Panc1 (cell line): Measurements from ENCODE around the gene MAGEB17. TPM values are rescaled to one million over a fixed set of nuclear protein-coding genes. Genes with fewer than 3 reads are reported as not detected.
"Not testable (repeated sequence)": the region's sequence is repeated elsewhere in the genome, so short reads cannot be mapped to it uniquely, and the experiment has no call there.

Source experiments
- ATAC-seq: fragments of 200-7000 bp; cut with Tn5 transposase; 2 replicates; pipeline ENCODE4 v1.9.1; 2020; ENCODE audit warnings: mild to moderate bottlenecking, moderate library complexity
- BruUV-seq: library from RNA; stranded (reverse); fragments of 400-500 nt; replicated peaks from 2 replicates; lab custom pipeline; 2021; lab: Mats Ljungman, UMichigan
- CTCF ChIA-PET: fragments of 300-600 bp; sonication (Branson Sonifier 250); formaldehyde crosslinking; loops from one replicate; lab custom pipeline; 2022; ENCODE audit warnings: antibody characterized with exemption; lab: Charles Lee
- POLR2A ChIA-PET: fragments of 300-600 bp; sonication (Branson Sonifier 250); formaldehyde crosslinking; loops from one replicate; lab custom pipeline; 2022; ENCODE audit warnings: antibody characterized with exemption; lab: Charles Lee
- DNase-seq: peaks from one replicate; pipeline ENCODE4 v3.0.0-alpha.2; 2010; ENCODE audit warnings: low read depth, low spot score
- H3K27ac ChIP-seq: 2 replicates; pipeline ENCODE4 v1.5.1; 2011; ENCODE audit warnings: mild to moderate bottlenecking, low read length, inconsistent platforms
- H3K27me3 ChIP-seq: fragments of 200-500 bp; sonication (Bioruptor generic); 2 replicates; pipeline ENCODE4 v1.6.0; 2014; ENCODE audit warnings: low read length, inconsistent platforms; ENCODE audit not compliant: control insufficient read depth, insufficient read depth
- H3K36me3 ChIP-seq: fragments of 200-500 bp; sonication (Bioruptor generic); 2 replicates; pipeline ENCODE4 v1.5.1; 2014; ENCODE audit warnings: inconsistent platforms, mild to moderate bottlenecking, low read length, moderate library complexity; ENCODE audit not compliant: control insufficient read depth, insufficient read depth
- H3K4me1 ChIP-seq: 2 replicates; pipeline ENCODE4 v1.5.1; 2011; ENCODE audit warnings: inconsistent platforms, mild to moderate bottlenecking, low read length, moderate library complexity; ENCODE audit not compliant: control insufficient read depth, insufficient read depth
- H3K4me3 ChIP-seq, 2 experiments: 2 replicates each; pipeline ENCODE4 v1.5.1; 2011 to 2012; ENCODE audit warnings: low read depth in 2 of 2, low read length in 2 of 2, mild to moderate bottlenecking in 2 of 2, inconsistent platforms in 1 of 2, moderate library complexity in 1 of 2
- H3K9me3 ChIP-seq: fragments of 200-500 bp; sonication (Bioruptor generic); 2 replicates; pipeline ENCODE4 v1.5.1; 2014; ENCODE audit warnings: low read depth, mild to moderate bottlenecking, inconsistent platforms, low read length, moderate library complexity; ENCODE audit not compliant: control insufficient read depth, insufficient read depth
- CTCF ChIP-seq: fragments of 450-650 bp; IDR thresholded peaks from 2 replicates; pipeline ENCODE4 v1.5.1; 2017; ENCODE audit warnings: mild to moderate bottlenecking
- POLR2AphosphoS5 ChIP-seq: IDR thresholded peaks from 2 replicates; pipeline ENCODE4 v1.6.1; 2012; ENCODE audit warnings: mild to moderate bottlenecking, low read depth, low read length, moderate library complexity
- REST ChIP-seq, 2 experiments: IDR thresholded peaks; 2 replicates each; pipeline ENCODE4 v1.6.1; 2011 to 2012; ENCODE audit warnings: low read depth in 2 of 2, control low read depth in 1 of 2, low read length in 1 of 2, mild to moderate bottlenecking in 1 of 2, moderate library complexity in 1 of 2; ENCODE audit not compliant: insufficient read depth in 1 of 2
- SIN3A ChIP-seq: IDR thresholded peaks from 2 replicates; pipeline ENCODE4 v1.6.1; 2012; ENCODE audit warnings: low read depth, mild to moderate bottlenecking, low read length, moderate library complexity, borderline replicate concordance; ENCODE audit not compliant: insufficient read depth
- TCF7L2 ChIP-seq: IDR thresholded peaks from 2 replicates; pipeline ENCODE4 v1.6.1; 2011; ENCODE audit warnings: mild to moderate bottlenecking, low read depth, low read length, inconsistent platforms
- in situ Hi-C: cut with HindIII; loops from 2 replicates; pipeline ENCODE4 v1.10.0; 2016; ENCODE audit warnings: low sequenced_read_pairs, low pct_unique_long_range_greater_than_20kb
- intact Hi-C: fragments of 100-400 bp; cut with micrococcal nuclease; formaldehyde crosslinking; loops from one replicate; pipeline ENCODE4 v1.10.0; 2022; ENCODE audit not compliant: unreplicated experiment
- total RNA-seq: library from RNA; stranded (reverse); gene quantifications from one replicate; pipeline ENCODE4 v1.2.1, GENCODE V29; 2021; ENCODE audit not compliant: unreplicated experiment

Gene MAGEB17
- total RNA-seq, 1 experiment from 2014 or later: not detected

GRCh38 chrX:16144420-16144819 lies 22.9 kb upstream of the MAGEB17 start:
- no peak for ATAC-seq
- Histone ChIP-seq H3K9me3 (no peaks in the 10 kb centered on the region), H3K27ac (no peak overlapping the region), H3K27me3 (no peaks in the 10 kb centered on the region), H3K4me1 (no peaks in the 10 kb centered on the region), H3K4me3 (no peak overlapping the region), H3K36me3 (no peaks in the 10 kb centered on the region)
- TF ChIP-seq CTCF (no peak), TCF7L2 (no peak), SIN3A (no peak), POLR2AphosphoS5 (no peak), REST (IDR thresholded peaks at IDR 0.05; ENCODE audit: insufficient read depth in 1 of 2, low read depth in 2 of 2, low read length in 1 of 2) (no peak)
- BruUV-seq: no TSS peak
- in situ Hi-C loops (no loop called here), intact Hi-C loops (no loop called here)
- DNase-seq: no peak
- CTCF ChIA-PET: no interaction called here
- POLR2A ChIA-PET: no interaction called here

GRCh38 chrX:16145093-16145492 lies 22.2 kb upstream of the MAGEB17 start:
- BruUV-seq, DNase-seq, H3K27me3 ChIP-seq, intact Hi-C loops, POLR2A ChIA-PET, H3K9me3 ChIP-seq, H3K4me1 ChIP-seq, ATAC-seq, H3K27ac ChIP-seq, CTCF ChIA-PET, H3K4me3 ChIP-seq, H3K36me3 ChIP-seq, in situ Hi-C loops: not testable (repeated sequence)

GRCh38 chrX:16145656-16146055 lies 21.6 kb upstream of the MAGEB17 start:
- TF ChIP-seq TCF7L2 (no peak), SIN3A (no peak), POLR2AphosphoS5 (no peak), REST (IDR thresholded peaks at IDR 0.05; ENCODE audit: insufficient read depth in 1 of 2, low read depth in 2 of 2, low read length in 1 of 2) (no peak), CTCF (no peak)
- Histone ChIP-seq H3K4me1 (no peaks in the 10 kb centered on the region), H3K27me3 (no peaks in the 10 kb centered on the region), H3K4me3 (no peak overlapping the region), H3K36me3 (no peaks in the 10 kb centered on the region), H3K9me3 (no peaks in the 10 kb centered on the region), H3K27ac (no peak overlapping the region)
- in situ Hi-C loops: no loop called here
- intact Hi-C loops: no loop called here
- ChIA-PET POLR2A (no interaction called here), CTCF (no interaction called here)
- ATAC-seq: no peak
- no peak for DNase-seq
- BruUV-seq: no TSS peak
